Calu3 (cell line): Measurements from ENCODE around the gene MAFF. TPM values are rescaled to one million over a fixed set of nuclear protein-coding genes. Genes with fewer than 3 reads are reported as not detected.

Source experiments
- BruUV-seq: library from RNA; stranded (reverse); fragments of 400-500 nt; replicated peaks from 2 replicates; lab custom pipeline; 2021; lab: Mats Ljungman, UMichigan
- CTCF ChIA-PET: fragments of 300-600 bp; sonication (Branson Sonifier 250); formaldehyde crosslinking; loops from one replicate; lab custom pipeline; 2022; ENCODE audit warnings: antibody characterized with exemption; lab: Charles Lee
- DNase-seq: peaks from one replicate; pipeline ENCODE4 v3.0.0; 2022
- H3K27ac Mint-ChIP-seq: one replicate; pipeline ENCODE4 v1.8.0; 2022; ENCODE audit warnings: mixed read lengths; ENCODE audit not compliant: unreplicated experiment
- H3K27me3 Mint-ChIP-seq: one replicate; pipeline ENCODE4 v1.8.0; 2022; ENCODE audit warnings: mixed read lengths; ENCODE audit not compliant: unreplicated experiment
- H3K36me3 Mint-ChIP-seq: one replicate; pipeline ENCODE4 v1.8.0; 2022; ENCODE audit warnings: mild to moderate bottlenecking, moderate library complexity, mixed read lengths; ENCODE audit not compliant: insufficient read depth, unreplicated experiment
- H3K4me1 Mint-ChIP-seq: one replicate; pipeline ENCODE4 v1.8.0; 2022; ENCODE audit warnings: mild to moderate bottlenecking, low read depth, mixed read lengths; ENCODE audit not compliant: unreplicated experiment
- H3K4me3 Mint-ChIP-seq: one replicate; pipeline ENCODE4 v1.8.0; 2022; ENCODE audit warnings: mild to moderate bottlenecking, low read depth, moderate library complexity, mixed read lengths; ENCODE audit not compliant: unreplicated experiment
- H3K9me3 Mint-ChIP-seq: one replicate; pipeline ENCODE4 v1.8.0; 2022; ENCODE audit warnings: low read depth, mixed read lengths; ENCODE audit not compliant: unreplicated experiment
- intact Hi-C: fragments of 100-400 bp; cut with micrococcal nuclease; formaldehyde crosslinking; loops from one replicate; pipeline ENCODE4 v1.10.0; 2022; ENCODE audit not compliant: unreplicated experiment
- total RNA-seq: library from RNA; stranded (reverse); gene quantifications from 2 replicates; pipeline ENCODE4 v1.2.3, GENCODE V29; 2022
- TF ChIP-seq, protein P1 (sequence below): fragments of 200-600 bp; IDR thresholded peaks from one replicate; pipeline ENCODE4 v1.8.0; 2022; ENCODE audit warnings: antibody characterized with exemption; ENCODE audit not compliant: unreplicated experiment

Gene MAFF
- total RNA-seq, 1 experiment from 2014 or later: 62.4 TPM

DNA sequence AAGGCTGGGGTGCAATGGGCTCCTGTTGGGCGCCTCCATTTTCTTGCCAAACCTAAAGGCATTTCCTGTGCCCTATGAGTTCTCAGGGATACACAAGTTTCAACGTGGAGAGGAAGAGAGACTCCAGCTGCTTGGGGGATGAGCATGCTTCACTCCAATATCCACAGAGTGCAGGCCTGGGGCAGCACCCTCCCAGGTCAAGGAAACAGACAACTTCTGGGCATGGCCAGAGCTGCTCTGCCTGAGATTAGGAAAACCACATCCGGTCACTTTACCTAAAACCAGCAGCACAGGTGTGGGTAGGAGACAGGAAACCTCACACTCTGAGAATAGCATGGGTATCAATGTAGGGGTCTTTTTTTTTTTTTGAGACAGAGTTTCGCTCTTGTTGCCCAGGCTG lies 42.3 kb downstream of the MAFF start:
- Mint-ChIP-seq H3K27ac (peak overlapping the region; percentile 63), H3K9me3 (no peaks in the 10 kb centered on the region), H3K4me1 (peaks cover 36% of the 10 kb centered on the region), H3K27me3 (no peaks in the 10 kb centered on the region), H3K4me3 (no peak overlapping the region), H3K36me3 (peaks cover 52% of the 10 kb centered on the region)
- DNase-seq: no peak
- TF ChIP-seq, protein P1, sequence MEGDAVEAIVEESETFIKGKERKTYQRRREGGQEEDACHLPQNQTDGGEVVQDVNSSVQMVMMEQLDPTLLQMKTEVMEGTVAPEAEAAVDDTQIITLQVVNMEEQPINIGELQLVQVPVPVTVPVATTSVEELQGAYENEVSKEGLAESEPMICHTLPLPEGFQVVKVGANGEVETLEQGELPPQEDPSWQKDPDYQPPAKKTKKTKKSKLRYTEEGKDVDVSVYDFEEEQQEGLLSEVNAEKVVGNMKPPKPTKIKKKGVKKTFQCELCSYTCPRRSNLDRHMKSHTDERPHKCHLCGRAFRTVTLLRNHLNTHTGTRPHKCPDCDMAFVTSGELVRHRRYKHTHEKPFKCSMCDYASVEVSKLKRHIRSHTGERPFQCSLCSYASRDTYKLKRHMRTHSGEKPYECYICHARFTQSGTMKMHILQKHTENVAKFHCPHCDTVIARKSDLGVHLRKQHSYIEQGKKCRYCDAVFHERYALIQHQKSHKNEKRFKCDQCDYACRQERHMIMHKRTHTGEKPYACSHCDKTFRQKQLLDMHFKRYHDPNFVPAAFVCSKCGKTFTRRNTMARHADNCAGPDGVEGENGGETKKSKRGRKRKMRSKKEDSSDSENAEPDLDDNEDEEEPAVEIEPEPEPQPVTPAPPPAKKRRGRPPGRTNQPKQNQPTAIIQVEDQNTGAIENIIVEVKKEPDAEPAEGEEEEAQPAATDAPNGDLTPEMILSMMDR: no peak
- no TSS peak for BruUV-seq
- CTCF ChIA-PET: no interaction called here
- intact Hi-C loops: no loop called here

DNA sequence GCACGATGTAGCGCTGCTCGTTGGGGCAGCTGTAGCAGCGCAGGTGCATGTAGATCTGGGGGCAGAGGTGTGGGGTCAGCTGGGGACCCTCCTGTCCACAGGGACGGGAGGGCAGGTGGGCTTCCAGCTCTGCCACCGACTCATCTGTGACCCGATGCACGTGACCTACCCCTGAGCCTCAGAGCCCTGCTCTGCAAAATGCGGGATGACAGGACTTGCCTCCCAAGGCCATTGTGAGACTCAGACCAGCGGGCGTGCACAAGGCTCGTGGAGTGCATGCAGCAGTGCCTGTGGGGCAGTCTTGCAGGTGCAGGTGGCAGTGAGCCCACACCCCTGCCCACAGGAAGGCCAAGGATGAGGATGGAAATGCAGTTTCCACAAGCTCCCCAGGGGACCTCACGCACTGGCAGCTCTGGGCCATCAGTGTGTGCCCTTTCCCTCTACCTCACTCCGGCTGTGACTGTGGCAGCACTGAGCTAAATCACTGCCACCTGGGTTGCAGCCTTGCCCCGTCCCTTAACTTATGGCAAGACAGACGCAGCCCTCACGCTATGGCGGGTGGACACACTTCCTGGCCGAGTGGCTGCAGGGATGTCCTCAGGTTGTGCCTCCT lies 44.4 kb downstream of the MAFF start:
- CTCF ChIA-PET: interaction anchor here (0.8 kb wide), 1 partner anchor 12 kb away, joined by 3 read pairs; no protein-coding TSS in a partner anchor
- TF ChIP-seq, protein P1: no peak
- Mint-ChIP-seq H3K27me3 (no peaks in the 10 kb centered on the region), H3K4me1 (peaks cover 16% of the 10 kb centered on the region), H3K9me3 (no peaks in the 10 kb centered on the region), H3K36me3 (peaks cover 41% of the 10 kb centered on the region), H3K4me3 (no peak overlapping the region), H3K27ac (no peak overlapping the region)
- no peak for DNase-seq
- BruUV-seq: no TSS peak
- intact Hi-C loops: no loop called here

GRCh38 chr22:38246692-38247091 lies 44.9 kb downstream of the MAFF start:
- H3K27me3 Mint-ChIP-seq: no peaks in the 10 kb centered on the region
- TF ChIP-seq, protein P1: no peak
- H3K27ac Mint-ChIP-seq: no peak overlapping the region
- H3K4me1 Mint-ChIP-seq: peaks cover 11% of the 10 kb centered on the region
- peaks cover 39% of the 10 kb centered on the region for H3K36me3 Mint-ChIP-seq
- no peak for DNase-seq
- no peaks in the 10 kb centered on the region for H3K9me3 Mint-ChIP-seq
- CTCF ChIA-PET: interaction anchor here (0.8 kb wide), 1 partner anchor 11 kb away, joined by 3 read pairs; no protein-coding TSS in a partner anchor
- intact Hi-C loops: no loop called here
- no peak overlapping the region for H3K4me3 Mint-ChIP-seq
- BruUV-seq: no TSS peak

- no peak overlapping the region for H3K4me3 Mint-ChIP-seq
- no peaks in the 10 kb centered on the region for H3K27me3 Mint-ChIP-seq
- peaks cover 34% of the 10 kb centered on the region for H3K36me3 Mint-ChIP-seq
- intact Hi-C loops: no loop called here
- TF ChIP-seq, protein P1: no peak
- H3K27ac Mint-ChIP-seq: peak overlapping the region; percentile 5
- H3K4me1 Mint-ChIP-seq: peaks cover 11% of the 10 kb centered on the region
- CTCF ChIA-PET: no interaction called here
- no TSS peak for BruUV-seq
- H3K9me3 Mint-ChIP-seq: no peaks in the 10 kb centered on the region
- DNase-seq: no peak
These were observed 45.9 kb downstream of the MAFF start for GRCh38 chr22:38247713-38248112.
